ENCODE results near the gene SUMF2.

SUMF2 gene

GRCh38 chr7:56074371-56074791, 10.3 kb downstream of the SUMF2 start (continued):
- TF ChIP-seq ZNF132 (tag by site-specific recombination; IDR thresholded peaks at IDR 0.05; ENCODE audit: borderline replicate concordance), result no peak
- no peak for TF ChIP-seq ZNF48 (tag by site-specific recombination; IDR thresholded peaks at IDR 0.05)

- ChIA-PET CTCF (no interaction called here), POLR2A (interaction anchor here (0.6 to 0.8 kb wide), 3 partner anchors 13 to 491 kb away, joined by 3 to 6 read pairs (median 4); no protein-coding TSS in a partner anchor)
- no peak for TF ChIP-seq ZSCAN30 (tag by site-specific recombination; IDR thresholded peaks at IDR 0.05)
- TF ChIP-seq KLF9 (tag by site-specific recombination; IDR thresholded peaks at IDR 0.05; ENCODE audit: low read depth), result no peak
- no peak for TF ChIP-seq INSM2 (tag by site-specific recombination; IDR thresholded peaks at IDR 0.05)
- TF ChIP-seq MYNN (tag by site-specific recombination; IDR thresholded peaks at IDR 0.05; ENCODE audit: borderline replicate concordance), result no peak
- TF ChIP-seq OVOL3 (tag by site-specific recombination; IDR thresholded peaks at IDR 0.05), result no peak
- TF ChIP-seq ZNF596 (tag by site-specific recombination; IDR thresholded peaks at IDR 0.05), result no peak
- TF ChIP-seq ZIC2 (tag by site-specific recombination; IDR thresholded peaks at IDR 0.05), result no peak
- no peak for TF ChIP-seq ZNF335 (tag by site-specific recombination; conservative IDR thresholded peaks at IDR 0.05)
- TF ChIP-seq ZFHX2 (tag by site-specific recombination; conservative IDR thresholded peaks at IDR 0.05), result no peak
- TF ChIP-seq BCL11B (tag by site-specific recombination; IDR thresholded peaks at IDR 0.05; ENCODE audit: low read depth), result no peak
- no peak for TF ChIP-seq ATF2 (tag by site-specific recombination; IDR thresholded peaks at IDR 0.05; ENCODE audit: low read depth)
- TF ChIP-seq ZNF362 (tag by site-specific recombination; IDR thresholded peaks at IDR 0.05), result no peak
- TF ChIP-seq ZNF830 (tag by site-specific recombination; IDR thresholded peaks at IDR 0.05; ENCODE audit: low read depth), result no peak
- no peak for TF ChIP-seq ZNF776 (tag by site-specific recombination; IDR thresholded peaks at IDR 0.05; ENCODE audit: borderline replicate concordance)
- TF ChIP-seq ZNF768 (tag by site-specific recombination; IDR thresholded peaks at IDR 0.05), result no peak
Measured at GRCh38 chr7:56077681-56078080, 13.6 kb downstream of the SUMF2 start.

GRCh38 chr7:56078196-56078595, 14.1 kb downstream of the SUMF2 start:
- Histone ChIP-seq H3K9me3 (ENCODE audit: control insufficient read depth, insufficient read depth, low read depth, low read length) (no peaks in the 10 kb centered on the region), H3K36me3 (ENCODE audit: control insufficient read depth in 2 of 2, insufficient read depth in 1 of 2, low read length in 2 of 2) (peaks cover 18 to 31% of the 10 kb centered on the region in 2 experiments; a peak in 2 of 3 replicates), H3K27ac (ENCODE audit: extremely low read depth, low read depth, low read length) (no peak overlapping the region), H3K4me1 (ENCODE audit: control insufficient read depth, insufficient read depth, low read length) (no peaks in the 10 kb centered on the region), H3K4me3 (ENCODE audit: low read depth, low read length) (no peak overlapping the region)
- CTCF ChIA-PET, result interaction anchor here (0.6 kb wide), 2 partner anchors 137 to 485 kb away, joined by 3 to 5 read pairs; no protein-coding TSS in a partner anchor
- no peak for TF ChIP-seq ZNF571 (tag by site-specific recombination; IDR thresholded peaks at IDR 0.05)
- no peak for TF ChIP-seq ZNF704 (tag by site-specific recombination; IDR thresholded peaks at IDR 0.05)
- no peak for TF ChIP-seq ZNF510 (tag by site-specific recombination; IDR thresholded peaks at IDR 0.05; ENCODE audit: insufficient replicate concordance)
- no peak for TF ChIP-seq ZNF660 (tag by site-specific recombination; IDR thresholded peaks at IDR 0.05)
- TF ChIP-seq ZNF114 (tag by site-specific recombination; IDR thresholded peaks at IDR 0.05), result no peak
- no peak for TF ChIP-seq ZNF335 (tag by site-specific recombination; conservative IDR thresholded peaks at IDR 0.05)
- no peak for TF ChIP-seq ZNF121 (tag by site-specific recombination; IDR thresholded peaks at IDR 0.05)
- no peak for TF ChIP-seq ZXDB (tag by site-specific recombination; IDR thresholded peaks at IDR 0.05)
- no peak for TF ChIP-seq GLI2 (tag by site-specific recombination; IDR thresholded peaks at IDR 0.05; ENCODE audit: borderline replicate concordance, low read depth)
- TF ChIP-seq PRDM1 (tag by site-specific recombination; IDR thresholded peaks at IDR 0.05), result no peak
- POLR2A ChIA-PET, result interaction anchor here (0.8 kb wide), 1 partner anchor 13 kb away, joined by 6 read pairs; no protein-coding TSS in a partner anchor

More at GRCh38 chr7:56077681-56078080, 13.6 kb downstream of the SUMF2 start:
- Histone ChIP-seq H3K4me1 (ENCODE audit: control insufficient read depth, insufficient read depth, low read length) (no peaks in the 10 kb centered on the region), H3K27ac (ENCODE audit: extremely low read depth, low read depth, low read length) (no peak overlapping the region), H3K4me3 (ENCODE audit: low read depth, low read length) (no peak overlapping the region), H3K9me3 (ENCODE audit: control insufficient read depth, insufficient read depth, low read depth, low read length) (no peaks in the 10 kb centered on the region), H3K36me3 (ENCODE audit: control insufficient read depth in 2 of 2, insufficient read depth in 1 of 2, low read length in 2 of 2) (peaks cover 18 to 36% of the 10 kb centered on the region in 2 experiments; a peak in 2 of 3 replicates)

Measured in HEK293 (cell line).